GM10248 (cell line): ENCODE measurements around the gene BAHCC1.

ENCODE experiments used
- CTCF ChIA-PET: fragments of 300-600 bp; sonication (Branson Sonifier 250); formaldehyde crosslinking; extraction: SDS; loops from one replicate; lab custom pipeline; 2021; ENCODE audit warnings: antibody characterized with exemption; lab: Yijun Ruan, JAX
- POLR2A ChIA-PET: fragments of 350-650 bp; sonication (Branson Sonifier 250); formaldehyde crosslinking; extraction: SDS; loops from one replicate; lab custom pipeline; 2020; ENCODE audit warnings: antibody characterized with exemption; lab: Yijun Ruan, JAX
- DNase-seq: peaks from one replicate; pipeline ENCODE4 v3.0.0; 2012; ENCODE audit errors: extremely low spot score
- CTCF ChIP-seq: IDR thresholded peaks from 2 replicates; pipeline ENCODE4 v1.5.1; 2012; ENCODE audit warnings: mild to moderate bottlenecking, low read depth; ENCODE audit errors: extremely low read depth, missing control alignments, control extremely low read depth

BAHCC1 gene

GRCh38 chr17:81457401-81457800, 62.1 kb downstream of the BAHCC1 start:
- no peak for DNase-seq
- ChIA-PET POLR2A (no interaction called here), CTCF (no interaction called here)
- no peak for TF ChIP-seq CTCF

GRCh38 chr17:81457917-81458555, 62.8 kb downstream of the BAHCC1 start:
- POLR2A ChIA-PET, result no interaction called here
- TF ChIP-seq CTCF, result no peak
- CTCF ChIA-PET, result no interaction called here
- DNase-seq, result no peak

- POLR2A ChIA-PET, result no interaction called here
- TF ChIP-seq CTCF, result no peak
- DNase-seq, result no peak
- CTCF ChIA-PET, result no interaction called here
Measured at GRCh38 chr17:81458628-81459027, 63.4 kb downstream of the BAHCC1 start.

- POLR2A ChIA-PET, result no interaction called here
- CTCF ChIA-PET, result no interaction called here
- no peak for DNase-seq
- TF ChIP-seq CTCF, result no peak
Measured at GRCh38 chr17:81459224-81459623, 64.0 kb downstream of the BAHCC1 start.

- no peak for TF ChIP-seq CTCF
- ChIA-PET POLR2A (no interaction called here), CTCF (no interaction called here)
- no peak for DNase-seq
Measured at GRCh38 chr17:81459864-81460263, 64.6 kb downstream of the BAHCC1 start.

- no peak for TF ChIP-seq CTCF
- ChIA-PET POLR2A (no interaction called here), CTCF (interaction anchor here (1.2 to 1.3 kb wide), 2 partner anchors 21 to 24 kb away, joined by 3 to 7 read pairs; no protein-coding TSS in a partner anchor)
- DNase-seq, result no peak
Measured at GRCh38 chr17:81460856-81461460, 65.7 kb downstream of the BAHCC1 start.
